A549 (cell line): Measurements from ENCODE around the gene GNB5. TPM values are rescaled to one million over a fixed set of nuclear protein-coding genes. Genes with fewer than 3 reads are reported as not detected.

Source experiments
- ATAC-seq, 2 experiments: fragments of 200-7000 bp in 1 of 2; fragments of >200 bp in 1 of 2; cut with Nextera tagmentation in 1 of 2; cut with Tn5 transposase in 1 of 2; 3 replicates each; pipeline versions ENCODE4 v1.8.0 to v1.9.1; 2018 to 2020; ENCODE audit warnings: mild to moderate bottlenecking in 1 of 2, moderate library complexity in 1 of 2
- CTCF ChIA-PET: fragments of 300-600 bp; sonication (Branson Sonifier 250); formaldehyde crosslinking; extraction: SDS; loops from one replicate; lab custom pipeline; 2021; ENCODE audit warnings: antibody characterized with exemption, inconsistent platforms; lab: Yijun Ruan, JAX
- POLR2A ChIA-PET: fragments of 350-600 bp; formaldehyde crosslinking; extraction: SDS; loops from one replicate; lab custom pipeline; 2021; ENCODE audit warnings: antibody characterized with exemption, inconsistent platforms; lab: Yijun Ruan, JAX
- DNase-seq, 2 experiments: peaks; one replicate each; pipeline versions ENCODE4 v3.0.0 to v3.0.0-alpha.2; 2011 to 2016; ENCODE audit warnings: low read depth in 1 of 2, low spot score in 1 of 2
- FAIRE-seq: peaks from 2 replicates; lab custom pipeline; 2011; peaks lifted over from hg19 to GRCh38; lab: Jason Lieb, UNC
- H3K27ac ChIP-seq, 2 experiments: fragments of >200 bp; sonication (Bioruptor Twin); formaldehyde crosslinking; 3 replicates each; pipeline ENCODE4 v1.5.1; 2016 to 2017
- H3K4me1 ChIP-seq: fragments of >200 bp; sonication (Bioruptor Twin); formaldehyde crosslinking; 3 replicates; pipeline ENCODE4 v1.6.1; 2016
- H3K4me2 ChIP-seq: fragments of >200 bp; sonication (Bioruptor Twin); formaldehyde crosslinking; 3 replicates; pipeline ENCODE4 v1.6.1; 2016
- H3K4me3 ChIP-seq: fragments of >200 bp; sonication (Bioruptor Twin); formaldehyde crosslinking; 3 replicates; pipeline ENCODE4 v1.5.1; 2016
- H3K9me3 ChIP-seq: fragments of >200 bp; sonication (Bioruptor Twin); formaldehyde crosslinking; 3 replicates; pipeline ENCODE4 v1.6.1; 2016
- BHLHE40 ChIP-seq: IDR thresholded peaks from 2 replicates; pipeline ENCODE4 v1.6.1; 2012; ENCODE audit warnings: low read depth, low read length, inconsistent platforms
- CBX2 ChIP-seq: fragments of 200-600 bp; sonication (generic); IDR thresholded peaks from 2 replicates; pipeline ENCODE4 v1.6.1; 2016; ENCODE audit warnings: low read depth, mild to moderate bottlenecking, borderline replicate concordance
- CEBPB ChIP-seq, 2 experiments: fragments of >200 bp in 1 of 2; sonication (Bioruptor Twin) in 1 of 2; formaldehyde crosslinking in 1 of 2; IDR thresholded peaks; 2 replicates each; pipeline ENCODE4 v1.6.1; 2012 to 2016
- EHMT2 ChIP-seq: fragments of 200-600 bp; sonication (generic); IDR thresholded peaks from 2 replicates; pipeline ENCODE4 v1.6.1; 2016; ENCODE audit warnings: antibody characterized with exemption, low read depth, mild to moderate bottlenecking, moderate library complexity
- ESRRA ChIP-seq: fragments of 150-350 bp; IDR thresholded peaks from 2 replicates; pipeline ENCODE4 v1.6.1; 2014; ENCODE audit warnings: mild to moderate bottlenecking, low read length, borderline replicate concordance
- FOSL2 ChIP-seq, 2 experiments: fragments of 450-650 bp in 1 of 2; fragments of >200 bp in 1 of 2; sonication (Bioruptor Twin) in 1 of 2; formaldehyde crosslinking; IDR thresholded peaks; 2 replicates each; pipeline versions ENCODE4 v1.5.0 to v1.6.1; 2016 to 2020; ENCODE audit warnings: mild to moderate bottlenecking in 1 of 2, moderate library complexity in 1 of 2
- GATA3 ChIP-seq: IDR thresholded peaks from 2 replicates; pipeline ENCODE4 v1.6.1; 2012; ENCODE audit warnings: borderline replicate concordance
- HDAC2 ChIP-seq: fragments of 200-600 bp; sonication (generic); IDR thresholded peaks from 2 replicates; pipeline ENCODE4 v1.6.1; 2016
- HOXA7 ChIP-seq: fragments of 250-450 bp; sonication (Bioruptor Pico); IDR thresholded peaks from 2 replicates; pipeline ENCODE4 v1.5.0; 2020; ENCODE audit warnings: mild to moderate bottlenecking, moderate library complexity
- HOXB13 ChIP-seq: fragments of 250-450 bp; sonication (Bioruptor Pico); IDR thresholded peaks from 2 replicates; pipeline ENCODE4 v1.5.0; 2020; ENCODE audit warnings: low read depth, mild to moderate bottlenecking, moderate library complexity
- HOXB5 ChIP-seq: fragments of 250-450 bp; sonication (Bioruptor Pico); IDR thresholded peaks from 2 replicates; pipeline ENCODE4 v1.5.0; 2020; ENCODE audit warnings: mild to moderate bottlenecking, moderate library complexity
- JUN ChIP-seq, 2 experiments: fragments of >200 bp; sonication (Bioruptor Twin); formaldehyde crosslinking; IDR thresholded peaks; 2 replicates in 1 of 2; 3 replicates in 1 of 2; pipeline ENCODE4 v1.6.1; 2016 to 2017
- KDM5A ChIP-seq: fragments of 200-600 bp; sonication (generic); IDR thresholded peaks from 2 replicates; pipeline ENCODE4 v1.6.1; 2016; ENCODE audit warnings: antibody characterized with exemption, mild to moderate bottlenecking
- MAFK ChIP-seq: fragments of 450-650 bp; IDR thresholded peaks from 2 replicates; pipeline ENCODE4 v1.6.1; 2014; ENCODE audit not compliant: partially characterized antibody
- NPAS2 ChIP-seq: fragments of 250-450 bp; sonication (Bioruptor Pico); IDR thresholded peaks from 2 replicates; pipeline ENCODE4 v1.8.0; 2022; ENCODE audit warnings: mild to moderate bottlenecking, moderate library complexity, borderline replicate concordance
- NR3C1 ChIP-seq: fragments of >200 bp; sonication (Bioruptor Twin); formaldehyde crosslinking; IDR thresholded peaks from 3 replicates; pipeline ENCODE4 v1.6.1; 2017
- PHF8 ChIP-seq: fragments of 200-600 bp; sonication (generic); IDR thresholded peaks from 2 replicates; pipeline ENCODE4 v1.6.1; 2016; ENCODE audit warnings: low read depth, mild to moderate bottlenecking, antibody characterized with exemption, moderate library complexity, borderline replicate concordance
- POLR2A ChIP-seq: IDR thresholded peaks from 2 replicates; pipeline ENCODE4 v1.6.1; 2012; ENCODE audit warnings: mild to moderate bottlenecking, low read length
- POLR2AphosphoS2 ChIP-seq: conservative IDR thresholded peaks from 2 replicates; pipeline ENCODE4 v1.6.1; 2012; ENCODE audit warnings: low read length, improper control_type of control experiment, inconsistent platforms
- RCOR1 ChIP-seq: fragments of 150-350 bp; IDR thresholded peaks from 2 replicates; pipeline ENCODE4 v1.6.1; 2014; ENCODE audit warnings: antibody characterized with exemption, low read length, low read depth
- SMC3 ChIP-seq: fragments of >200 bp; sonication (Bioruptor Twin); formaldehyde crosslinking; IDR thresholded peaks from 3 replicates; pipeline ENCODE4 v1.6.1; 2018; ENCODE audit warnings: inconsistent platforms
- SREBF2 ChIP-seq: fragments of 450-650 bp; IDR thresholded peaks from 2 replicates; pipeline ENCODE4 v1.6.1; 2014; ENCODE audit warnings: mild to moderate bottlenecking, moderate library complexity
- ZNF302 ChIP-seq: fragments of 250-450 bp; sonication (Bioruptor Pico); IDR thresholded peaks from 2 replicates; pipeline ENCODE4 v1.9.0; 2021; ENCODE audit warnings: inconsistent platforms, mild to moderate bottlenecking, moderate library complexity
- WGBS: methylation state at CpG from one replicate; pipeline ENCODE4 v1.1.6; 2017; ENCODE audit errors: missing lambda C conversion rate; 5-methylcytosine and 5-hydroxymethylcytosine counted together
- polyA plus RNA-seq, 4 experiments: library from polyadenylated mRNA; depleted of rRNA in 3 of 4; stranded (reverse); fragments of >200 nt; fragmentation: RNase III in 1 of 4; extraction: RNeasy Plus Mini Kit Qiagen cat#74134 plus additional on column Dnase treatment in 1 of 4; gene quantifications; 2 replicates in 3 of 4; 3 replicates in 1 of 4; pipeline ENCODE4 v1.2.3, GENCODE V29; 2011 to 2017
- TF ChIP-seq, protein P1 (sequence below): fragments of 250-450 bp; sonication (Bioruptor Pico); IDR thresholded peaks from 2 replicates; pipeline ENCODE4 v1.5.0; 2020; ENCODE audit warnings: low read depth, mild to moderate bottlenecking, moderate library complexity
- TF ChIP-seq, protein P2 (sequence below): fragments of >200 bp; sonication (Bioruptor Twin); formaldehyde crosslinking; IDR thresholded peaks from 3 replicates; pipeline ENCODE4 v1.6.1; 2016

Gene GNB5
- polyA plus RNA-seq, 2 of the 4 experiments (the other 2 are of a cell fraction) = 57.2 to 67.5 TPM

DNA sequence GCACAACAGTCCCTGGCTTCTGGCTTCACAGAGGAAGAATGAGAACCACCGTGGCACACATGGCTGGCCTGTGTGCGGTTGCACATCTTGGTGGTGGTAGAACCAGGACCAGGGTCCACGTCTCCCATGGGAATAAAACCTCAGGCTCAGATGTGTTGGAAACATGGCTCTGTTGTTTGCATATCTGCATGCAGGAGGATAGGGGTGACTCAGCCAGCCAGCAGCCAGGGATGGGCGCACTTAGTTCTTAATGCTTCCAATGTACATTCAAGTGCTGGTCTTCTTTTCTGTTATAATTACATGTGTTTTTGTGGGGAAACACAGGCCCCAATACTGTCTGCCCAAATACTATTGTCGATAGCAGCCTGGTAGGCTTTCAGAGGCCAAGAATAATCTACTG lies 42.8 kb downstream of the GNB5 start:
- Histone ChIP-seq H3K4me2 (no peak overlapping the region), H3K4me3 (no peak overlapping the region), H3K4me1 (peaks cover 17% of the 10 kb centered on the region), H3K27ac (no peak overlapping the region), H3K9me3 (peaks cover 12% of the 10 kb centered on the region; the same call in 2 of the 3 replicates)
- ATAC-seq (peak; percentile 6 to 23; a peak in 2 of 6 replicates), DNase-seq (no peak), FAIRE-seq (no peak)
- 87% methylated on average over 5 of the region's 5 CpGs for WGBS
- TF ChIP-seq CBX2 = no peak
- TF ChIP-seq EHMT2 = no peak
- TF ChIP-seq, protein P1, sequence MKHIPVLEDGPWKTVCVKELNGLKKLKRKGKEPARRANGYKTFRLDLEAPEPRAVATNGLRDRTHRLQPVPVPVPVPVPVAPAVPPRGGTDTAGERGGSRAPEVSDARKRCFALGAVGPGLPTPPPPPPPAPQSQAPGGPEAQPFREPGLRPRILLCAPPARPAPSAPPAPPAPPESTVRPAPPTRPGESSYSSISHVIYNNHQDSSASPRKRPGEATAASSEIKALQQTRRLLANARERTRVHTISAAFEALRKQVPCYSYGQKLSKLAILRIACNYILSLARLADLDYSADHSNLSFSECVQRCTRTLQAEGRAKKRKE (CRISPR knock-in tag) = no peak
- TF ChIP-seq, protein P2, sequence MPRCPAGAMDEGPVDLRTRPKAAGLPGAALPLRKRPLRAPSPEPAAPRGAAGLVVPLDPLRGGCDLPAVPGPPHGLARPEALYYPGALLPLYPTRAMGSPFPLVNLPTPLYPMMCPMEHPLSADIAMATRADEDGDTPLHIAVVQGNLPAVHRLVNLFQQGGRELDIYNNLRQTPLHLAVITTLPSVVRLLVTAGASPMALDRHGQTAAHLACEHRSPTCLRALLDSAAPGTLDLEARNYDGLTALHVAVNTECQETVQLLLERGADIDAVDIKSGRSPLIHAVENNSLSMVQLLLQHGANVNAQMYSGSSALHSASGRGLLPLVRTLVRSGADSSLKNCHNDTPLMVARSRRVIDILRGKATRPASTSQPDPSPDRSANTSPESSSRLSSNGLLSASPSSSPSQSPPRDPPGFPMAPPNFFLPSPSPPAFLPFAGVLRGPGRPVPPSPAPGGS = no peak
- TF ChIP-seq SREBF2 = no peak
- TF ChIP-seq POLR2A = no peak
- no peak for TF ChIP-seq HOXB5 (CRISPR knock-in tag)
- TF ChIP-seq HDAC2 = no peak
- TF ChIP-seq HOXA7 (CRISPR knock-in tag) = no peak
- no peak for TF ChIP-seq JUN (IDR thresholded peaks at IDR 0.05)
- no peak for TF ChIP-seq KDM5A
- TF ChIP-seq SMC3 = no peak
- TF ChIP-seq NPAS2 = no peak
- TF ChIP-seq POLR2AphosphoS2 = no peak
- no peak for TF ChIP-seq HOXB13 (CRISPR knock-in tag)
- TF ChIP-seq BHLHE40 = no peak
- TF ChIP-seq RCOR1 = no peak
- TF ChIP-seq MAFK = no peak
- TF ChIP-seq ESRRA = no peak
- TF ChIP-seq GATA3 = no peak
- ChIA-PET POLR2A (no interaction called here), CTCF (interaction anchor here (1.6 kb wide), 1 partner anchor 9 kb away, joined by 5 read pairs; no protein-coding TSS in a partner anchor)

DNA sequence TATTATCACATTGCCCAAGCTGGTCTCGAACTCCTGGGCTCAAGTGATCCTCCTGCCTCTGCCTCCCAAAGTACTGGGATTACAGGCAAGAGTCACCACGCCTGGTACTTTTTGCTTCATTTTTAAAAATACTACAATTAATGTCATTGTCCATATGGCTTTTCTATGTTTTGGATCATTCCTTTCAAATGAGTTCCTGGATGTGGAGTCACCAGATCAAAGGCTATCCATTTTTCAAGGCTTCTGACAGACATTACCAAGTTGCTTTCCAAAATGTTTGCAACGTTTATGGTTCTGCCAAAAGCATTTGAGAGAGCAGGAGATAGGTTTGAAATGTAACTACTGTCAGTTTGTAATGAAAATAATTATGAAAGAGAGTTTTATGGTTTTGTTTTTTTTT lies 44.4 kb downstream of the GNB5 start:
- Histone ChIP-seq H3K4me1 (peaks cover 18% of the 10 kb centered on the region), H3K27ac (no peak overlapping the region), H3K9me3 (peaks cover 12% of the 10 kb centered on the region; the same call in 2 of the 3 replicates), H3K4me3 (no peak overlapping the region), H3K4me2 (no peak overlapping the region)
- POLR2A ChIA-PET = no interaction called here
- TF ChIP-seq, protein P1 (CRISPR knock-in tag) = no peak
- no peak for TF ChIP-seq CEBPB (IDR thresholded peaks at IDR 0.05)
- TF ChIP-seq PHF8 = no peak
- TF ChIP-seq NR3C1 = no peak
- TF ChIP-seq BHLHE40 = no peak
- TF ChIP-seq ZNF302 (CRISPR knock-in tag) = no peak
- no peak for TF ChIP-seq ESRRA
- TF ChIP-seq FOSL2 (IDR thresholded peaks at IDR 0.05) = no peak
- TF ChIP-seq FOSL2 (CRISPR knock-in tag; IDR thresholded peaks at IDR 0.05) = no peak
- WGBS = 67% methylated on average over 3 of the region's 3 CpGs
- no peak for DNase-seq
- FAIRE-seq = no peak
- no peak for ATAC-seq
- CTCF ChIA-PET = interaction anchor here (0.6 to 1.6 kb wide), 6 partner anchors 8 to 618 kb away, joined by 3 to 5 read pairs (median 4); no protein-coding TSS in a partner anchor
